Muscle of arm (tissue), 14 donors: Measurements from ENCODE around the gene CRYL1. TPM values are rescaled to one million over a fixed set of nuclear protein-coding genes. Genes with fewer than 3 reads are reported as not detected.
A peak's percentile ranks its signal among the peaks of the same experiment; 100 is the strongest.

ENCODE experiments used
- DNase-seq: peaks from one replicate; pipeline ENCODE4 v3.0.0-alpha.2; 2013
- long read RNA-seq, 11 donors: transcript quantifications; one replicate each; lab custom pipeline, GENCODE V29; 2026
- polyA plus RNA-seq, 12 donors: library from polyadenylated mRNA; unstranded; fragments of 120-200 nt; gene quantifications; one replicate each; pipeline ENCODE4 v1.2.1, GENCODE V29; 2013; ENCODE audit not compliant: insufficient read length in 12 of 12

Gene CRYL1, protein sequence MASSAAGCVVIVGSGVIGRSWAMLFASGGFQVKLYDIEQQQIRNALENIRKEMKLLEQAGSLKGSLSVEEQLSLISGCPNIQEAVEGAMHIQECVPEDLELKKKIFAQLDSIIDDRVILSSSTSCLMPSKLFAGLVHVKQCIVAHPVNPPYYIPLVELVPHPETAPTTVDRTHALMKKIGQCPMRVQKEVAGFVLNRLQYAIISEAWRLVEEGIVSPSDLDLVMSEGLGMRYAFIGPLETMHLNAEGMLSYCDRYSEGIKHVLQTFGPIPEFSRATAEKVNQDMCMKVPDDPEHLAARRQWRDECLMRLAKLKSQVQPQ
- polyA plus RNA-seq: 10 to 100 TPM in 11 of 12 donors, not detected in 1; 20.7 to 33.5 (median 25.2) TPM
- long read RNA-seq, donor 1, transcript CRYL1-201 (8 exons, 1,485 nt): major isoform, 58 of 67 reads
- long read RNA-seq, donor 1, partial matches to known transcripts: 7 of 67 reads
- long read RNA-seq, donor 1, other reads (novel, unspliced or antisense): 0 of 67 reads
- long read RNA-seq, donor 2, transcript CRYL1-201 (8 exons, 1,485 nt): major isoform, 6 of 9 reads
- long read RNA-seq, donor 2, partial matches to known transcripts: 0 of 9 reads
- long read RNA-seq, donor 2, other reads (novel, unspliced or antisense): 0 of 9 reads
- long read RNA-seq, donor 3, partial matches to known transcripts: 0 of 3 reads
- long read RNA-seq, donor 3, other reads (novel, unspliced or antisense): 0 of 3 reads
- long read RNA-seq, donor 4, partial matches to known transcripts: 0 of 1 reads
- long read RNA-seq, donor 4, other reads (novel, unspliced or antisense): 0 of 1 reads
- long read RNA-seq, donor 5, transcript CRYL1-201 (8 exons, 1,485 nt): major isoform, 20 of 21 reads
- long read RNA-seq, donor 5, partial matches to known transcripts: 0 of 21 reads
- long read RNA-seq, donor 5, other reads (novel, unspliced or antisense): 0 of 21 reads
- long read RNA-seq, donor 6, transcript CRYL1-201 (8 exons, 1,485 nt): major isoform, 8 of 9 reads
- long read RNA-seq, donor 6, partial matches to known transcripts: 0 of 9 reads
- long read RNA-seq, donor 6, other reads (novel, unspliced or antisense): 0 of 9 reads
- long read RNA-seq, donor 7: 0 reads
- long read RNA-seq, donor 8, transcript CRYL1-201 (8 exons, 1,485 nt): major isoform, 16 of 18 reads
- long read RNA-seq, donor 8, partial matches to known transcripts: 0 of 18 reads
- long read RNA-seq, donor 8, other reads (novel, unspliced or antisense): 0 of 18 reads
- long read RNA-seq, donor 9, transcript CRYL1-201 (8 exons, 1,485 nt): major isoform, 8 of 8 reads
- long read RNA-seq, donor 9, partial matches to known transcripts: 0 of 8 reads
- long read RNA-seq, donor 9, other reads (novel, unspliced or antisense): 0 of 8 reads
- long read RNA-seq, donor 10, transcript CRYL1-201 (8 exons, 1,485 nt): major isoform, 8 of 8 reads
- long read RNA-seq, donor 10, partial matches to known transcripts: 0 of 8 reads
- long read RNA-seq, donor 10, other reads (novel, unspliced or antisense): 0 of 8 reads
- long read RNA-seq, donor 11, transcript CRYL1-201 (8 exons, 1,485 nt): major isoform, 13 of 13 reads
- long read RNA-seq, donor 11, partial matches to known transcripts: 0 of 13 reads
- long read RNA-seq, donor 11, other reads (novel, unspliced or antisense): 0 of 13 reads

DNA sequence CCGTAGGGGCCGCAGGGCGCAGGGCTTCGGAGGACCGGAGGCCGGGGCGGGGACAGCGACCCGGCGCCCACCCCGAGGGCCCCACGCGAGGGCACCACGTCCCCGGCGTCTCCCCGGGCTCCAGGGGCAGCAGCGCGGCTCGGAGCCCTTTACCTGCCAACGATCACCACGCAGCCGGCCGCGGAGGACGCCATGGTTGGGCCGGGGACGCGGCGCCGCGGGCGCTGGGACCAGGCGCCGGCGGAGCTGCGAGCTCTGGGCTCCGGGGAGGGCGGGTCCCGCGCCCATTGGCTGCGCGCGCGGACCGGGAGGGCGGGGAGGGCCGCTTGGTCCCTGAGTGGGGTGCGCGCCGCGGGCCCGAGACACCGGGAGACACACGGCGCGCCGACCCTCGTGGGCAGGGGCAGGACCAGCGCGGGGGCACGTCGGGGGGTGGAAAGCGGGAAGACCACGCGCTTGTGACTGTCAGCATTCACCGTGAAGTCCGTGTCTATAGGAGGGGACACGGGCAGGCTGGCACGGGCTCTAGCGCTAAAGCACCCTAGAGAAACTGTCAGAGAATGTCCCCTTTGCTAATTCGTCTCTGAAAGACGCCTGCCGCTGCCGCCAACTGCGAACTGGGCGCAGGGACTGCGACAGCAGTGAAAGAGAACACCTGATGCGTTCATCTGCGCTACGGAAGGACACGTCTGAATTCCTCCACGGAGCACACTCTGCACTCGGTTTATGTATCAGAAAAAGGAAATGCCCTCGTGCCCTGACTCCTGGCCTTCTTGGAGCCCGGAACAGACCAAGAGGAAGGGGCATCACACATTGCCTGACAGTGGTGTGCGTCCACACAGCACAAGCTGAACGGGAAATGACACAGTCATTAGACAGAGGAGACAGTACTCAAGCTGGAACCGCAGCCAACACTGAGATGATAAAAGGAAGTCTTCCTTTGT, at the start of gene CRYL1:
TSS of gene CRYL1 (minus strand) at position 257 of the 944 bp plus-strand sequence. CDS start at position 194, 63 bp downstream.
- DNase-seq: peak; percentile 57

DNA sequence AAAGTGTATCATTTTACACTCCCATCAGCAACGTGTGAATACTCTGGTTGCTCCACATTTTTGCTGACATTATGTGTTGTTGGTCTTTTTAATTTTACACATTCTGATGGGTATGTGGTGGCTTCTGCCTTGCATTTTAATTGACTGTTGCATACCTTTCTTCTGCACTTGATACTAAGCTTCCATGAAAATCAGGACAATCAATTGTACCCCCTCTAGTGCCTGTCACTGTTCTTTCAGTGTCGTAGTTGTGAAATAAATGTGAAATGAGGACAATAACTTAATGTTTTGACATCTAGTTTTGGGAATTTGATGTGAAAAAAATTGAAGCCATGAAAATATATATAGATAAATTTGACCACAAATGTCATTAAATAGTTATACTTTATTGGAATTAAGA, 48.0 kb upstream of the CRYL1 start:
- DNase-seq: no peak

DNA sequence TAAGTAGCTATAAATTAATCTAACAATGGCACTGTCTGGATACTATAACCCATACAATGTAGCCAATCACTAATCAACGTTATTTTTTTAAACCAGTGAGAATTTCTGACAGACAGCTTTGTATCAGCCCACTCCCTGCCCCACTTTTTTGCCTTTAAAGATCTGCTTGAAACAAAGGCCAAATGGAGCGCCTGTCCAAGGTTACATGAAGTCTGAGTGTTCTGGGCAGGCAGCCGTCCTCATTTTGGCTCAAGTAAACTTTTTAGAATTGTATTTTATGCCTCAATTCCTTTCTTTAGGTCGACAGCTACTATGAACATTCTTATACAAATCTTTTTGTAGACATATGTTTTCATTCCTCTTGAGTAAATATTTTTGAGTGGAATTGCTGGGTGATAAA, 47.5 kb upstream of the CRYL1 start:
- DNase-seq: no peak

DNA sequence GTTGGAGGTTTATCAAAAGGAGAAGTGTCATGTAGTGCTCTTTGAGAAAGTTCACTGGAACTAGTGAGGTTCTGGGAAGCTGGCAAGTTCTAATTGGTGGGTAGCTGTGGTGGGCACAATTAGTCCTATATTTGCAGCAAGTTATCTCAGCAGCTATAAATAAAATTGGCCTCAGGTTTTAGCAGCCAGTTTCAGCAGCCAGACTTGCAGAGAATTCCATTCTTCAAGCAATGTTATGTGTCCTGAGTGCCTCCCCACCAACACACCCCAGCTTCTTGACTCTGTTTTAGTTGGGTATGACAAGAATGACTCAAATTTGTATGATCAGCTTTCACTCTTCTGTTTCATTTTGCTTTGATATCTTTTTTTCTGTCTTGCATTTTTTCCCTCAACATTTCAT, 46.0 kb upstream of the CRYL1 start:
- no peak for DNase-seq

DNA sequence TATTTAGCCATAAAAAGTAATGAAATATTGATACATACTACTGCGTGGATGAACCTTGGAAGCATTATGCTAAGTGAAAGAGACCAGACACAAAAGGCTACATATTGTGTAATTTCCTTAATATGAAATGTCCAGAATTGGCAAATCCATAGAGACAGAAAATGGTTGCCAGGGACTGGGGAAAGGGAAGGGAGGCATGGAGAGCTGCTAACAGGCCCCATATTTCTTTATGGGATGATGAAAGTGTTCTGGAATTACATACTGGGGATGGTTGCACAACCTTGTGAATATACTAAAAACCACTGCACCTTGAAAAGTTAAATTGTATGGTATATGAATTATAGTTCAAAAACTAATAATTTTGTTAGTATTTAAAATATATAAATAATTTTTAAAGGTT, 44.9 kb upstream of the CRYL1 start:
- no peak for DNase-seq

DNA sequence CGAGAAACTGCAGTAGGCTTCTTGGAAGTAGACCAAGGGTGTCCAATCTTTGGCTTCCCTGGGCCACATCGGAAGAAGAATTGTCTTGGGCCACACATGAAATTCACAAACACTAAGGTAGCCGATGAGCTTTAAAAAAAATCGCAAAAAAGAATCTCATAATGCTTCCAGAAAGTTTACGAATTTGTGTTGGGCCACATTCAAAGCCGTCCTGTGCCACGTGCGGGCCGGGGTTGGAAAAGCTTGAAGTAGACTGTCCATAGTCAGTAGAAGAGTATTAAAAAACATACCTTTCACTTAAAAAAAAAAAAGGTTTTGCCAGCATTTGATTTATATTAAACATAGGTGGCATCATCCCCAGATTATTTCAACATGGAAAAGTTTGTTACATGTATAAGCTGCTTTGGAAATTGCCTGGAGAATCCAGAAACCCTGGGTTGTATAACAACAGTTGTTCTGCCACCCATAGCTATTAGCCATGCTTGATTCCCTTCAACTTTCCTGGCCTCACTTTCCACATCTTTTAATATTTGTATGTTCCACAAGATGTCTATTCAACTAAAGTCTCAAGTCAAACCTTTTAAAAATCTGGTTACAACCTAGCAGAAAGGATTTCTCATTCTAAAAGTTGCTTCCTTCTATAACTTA, 42.3 kb upstream of the CRYL1 start:
- DNase-seq: no peak

DNA sequence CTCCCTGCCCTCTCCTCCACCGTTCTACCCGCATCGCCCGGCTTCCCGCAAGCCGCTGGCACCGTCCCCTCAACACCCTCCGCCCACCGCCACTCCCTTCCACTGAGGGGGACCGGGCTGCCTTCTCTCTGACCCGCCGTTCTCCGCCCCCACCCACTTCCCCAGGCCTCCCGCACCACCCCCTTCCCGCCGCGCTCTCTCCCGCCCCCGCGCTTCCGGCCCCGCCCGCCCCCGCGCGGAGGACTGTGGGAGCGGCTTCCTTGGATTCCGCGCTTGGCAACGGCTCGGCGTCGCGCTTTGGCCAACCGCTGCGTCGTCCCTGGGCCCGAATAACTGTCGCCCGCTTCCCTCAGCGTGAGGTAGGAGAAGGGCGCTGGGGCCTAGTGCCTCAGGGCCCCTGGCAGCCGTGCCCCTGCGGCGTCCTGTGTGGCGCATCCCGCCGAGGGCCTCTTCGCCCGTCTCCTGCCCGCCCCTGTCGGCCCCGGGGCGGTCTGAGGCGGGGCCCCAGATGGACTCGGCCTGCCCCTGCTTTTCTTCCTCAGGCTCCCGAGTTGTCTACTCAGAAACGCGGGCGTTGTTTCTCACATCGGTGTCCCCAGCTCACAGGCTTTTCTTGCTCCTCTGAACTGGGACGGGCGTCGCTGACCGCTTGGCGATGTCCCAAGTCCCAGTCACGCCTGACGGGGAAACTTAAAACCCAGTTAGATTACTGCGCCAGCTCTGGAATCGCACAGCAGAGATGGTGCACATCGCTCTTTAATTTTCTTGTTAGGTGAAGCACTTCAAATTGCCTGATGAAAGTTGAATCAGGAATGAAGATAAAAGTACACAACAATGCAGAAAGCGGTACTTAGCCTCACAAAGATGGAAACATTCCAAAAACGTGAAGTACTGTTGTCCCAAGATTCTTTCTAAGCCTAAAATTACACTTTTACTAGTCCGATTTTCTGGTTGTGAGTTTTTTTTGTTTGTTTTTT, 41.5 kb upstream of the CRYL1 start, which contains the start of gene IFT88:
TSS of gene IFT88 (plus strand) at position 260 of the 977 bp plus-strand sequence. CDS start 7,229 bp downstream, outside the sequence.
- peak; percentile 89 for DNase-seq

DNA sequence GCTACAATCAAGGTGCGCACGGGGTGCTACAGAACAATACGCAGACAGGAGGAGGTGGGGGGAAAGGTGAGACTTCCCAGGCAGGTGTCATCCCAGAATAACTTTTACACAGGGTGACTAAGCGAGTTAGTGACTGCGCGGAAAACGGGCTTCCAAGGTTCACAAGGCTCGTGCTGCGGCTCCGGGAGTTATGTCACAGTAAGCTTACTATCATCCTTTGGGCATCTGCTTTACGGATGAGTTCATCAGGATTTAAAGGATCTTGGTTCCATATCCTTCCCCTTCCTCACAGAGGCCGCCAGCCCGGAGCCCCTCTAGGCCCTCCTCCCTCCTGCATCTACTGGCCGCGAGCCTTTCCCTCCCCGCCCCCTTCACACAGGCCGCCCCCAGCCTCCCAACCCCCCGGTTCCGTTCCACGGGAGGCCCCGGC, 40.8 kb upstream of the CRYL1 start:
- DNase-seq: peak; percentile 85

DNA sequence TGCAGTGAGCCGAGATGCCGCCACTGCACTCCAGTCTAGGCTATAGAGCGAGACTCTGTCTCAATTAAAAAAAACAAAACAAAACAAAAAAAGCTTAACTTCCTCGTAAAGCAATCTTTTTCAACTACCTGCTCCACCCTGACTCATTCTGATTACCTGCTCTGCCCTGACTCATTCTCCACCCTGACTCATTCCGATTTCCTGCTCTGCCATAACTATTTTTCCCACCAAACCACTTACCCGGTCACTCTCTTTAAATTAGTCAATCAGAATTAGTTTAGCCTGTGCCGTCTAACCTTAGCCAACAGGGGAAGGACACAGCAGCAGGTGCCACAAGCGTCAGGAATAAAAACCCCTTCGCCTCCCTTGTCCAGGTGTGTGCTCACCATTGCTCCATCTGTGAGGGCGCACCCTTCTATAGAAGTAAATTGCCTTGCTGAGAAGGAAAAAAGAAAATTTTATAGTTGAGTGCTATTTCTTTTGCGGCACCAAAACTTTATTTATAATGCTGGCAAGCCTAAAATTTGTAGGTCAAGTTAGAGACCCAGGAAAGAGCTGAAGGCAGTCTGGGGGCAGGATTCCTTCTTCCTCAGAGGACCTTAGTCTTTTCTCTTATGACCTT, 39.6 kb upstream of the CRYL1 start:
- DNase-seq: no peak

DNA sequence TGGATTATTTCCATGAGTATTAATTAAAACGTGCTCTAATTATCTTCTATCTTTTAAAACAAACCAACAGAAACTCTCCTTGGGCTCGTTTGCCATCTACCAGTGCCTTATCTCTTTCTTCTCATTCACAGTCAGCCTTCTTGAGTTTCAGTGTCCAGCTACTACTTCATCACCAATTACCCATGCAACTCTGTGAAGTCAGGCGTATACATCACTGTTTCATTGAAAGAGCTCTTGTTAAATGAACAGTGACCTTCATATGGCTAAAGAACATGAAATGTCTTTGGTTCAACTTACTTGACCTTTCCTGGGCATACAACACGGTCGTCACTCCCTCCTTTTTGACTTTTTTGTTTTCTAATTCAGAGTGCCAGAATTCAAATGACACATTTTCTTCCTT, 36.1 kb upstream of the CRYL1 start:
- no peak for DNase-seq

DNA sequence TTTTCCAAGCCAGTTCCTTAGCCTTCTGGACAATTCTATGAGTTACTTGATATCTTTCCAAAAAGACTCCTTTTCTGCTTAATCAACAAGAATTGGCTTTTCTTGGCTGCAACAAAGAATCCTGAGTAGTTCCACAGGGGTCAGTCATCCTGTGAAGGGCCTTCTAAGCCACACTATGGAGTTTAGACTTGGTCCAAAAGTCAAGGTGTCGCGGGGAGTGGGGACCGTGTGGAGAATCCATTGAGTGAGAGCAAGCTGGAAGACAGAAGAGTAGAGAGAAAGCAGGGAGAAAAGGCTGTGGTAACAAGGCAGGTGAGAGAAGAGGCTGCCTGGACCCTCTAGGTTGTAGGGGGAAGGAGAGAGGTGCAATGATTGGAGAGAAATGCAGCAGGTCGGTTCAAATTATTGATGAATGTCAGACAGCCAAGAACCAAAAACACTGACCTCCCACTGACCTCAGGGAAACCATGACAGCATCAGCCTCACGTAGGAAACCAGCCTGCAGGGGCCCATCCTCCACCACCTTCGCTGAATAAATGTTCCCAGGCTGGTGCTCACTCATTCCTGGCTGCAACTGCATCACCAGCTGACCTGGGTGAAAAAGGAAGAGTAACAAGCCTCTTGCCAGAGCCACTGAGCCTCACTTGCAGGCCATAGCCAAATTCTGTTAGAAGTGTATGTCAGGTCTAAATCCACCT, 34.2 kb upstream of the CRYL1 start:
- DNase-seq: no peak

DNA sequence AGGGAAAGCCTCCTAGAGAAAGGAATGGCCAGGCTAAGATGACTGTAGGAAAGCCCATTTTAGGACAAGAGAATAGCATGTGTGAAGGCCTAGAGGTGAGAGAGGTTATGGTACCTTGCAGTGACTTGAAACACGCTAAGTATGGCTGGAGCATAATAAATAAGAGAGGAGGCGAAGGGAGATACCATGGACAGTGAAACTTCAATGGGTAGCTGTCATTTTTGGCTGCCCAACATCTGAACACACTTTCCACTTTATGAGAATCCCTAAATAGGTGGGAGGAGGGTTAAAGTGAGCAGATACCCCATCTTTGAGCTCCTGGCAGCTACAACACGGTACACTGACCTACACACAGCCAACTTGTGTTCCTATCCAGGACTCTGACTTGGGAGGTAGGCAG, 33.3 kb upstream of the CRYL1 start:
- DNase-seq: no peak

DNA sequence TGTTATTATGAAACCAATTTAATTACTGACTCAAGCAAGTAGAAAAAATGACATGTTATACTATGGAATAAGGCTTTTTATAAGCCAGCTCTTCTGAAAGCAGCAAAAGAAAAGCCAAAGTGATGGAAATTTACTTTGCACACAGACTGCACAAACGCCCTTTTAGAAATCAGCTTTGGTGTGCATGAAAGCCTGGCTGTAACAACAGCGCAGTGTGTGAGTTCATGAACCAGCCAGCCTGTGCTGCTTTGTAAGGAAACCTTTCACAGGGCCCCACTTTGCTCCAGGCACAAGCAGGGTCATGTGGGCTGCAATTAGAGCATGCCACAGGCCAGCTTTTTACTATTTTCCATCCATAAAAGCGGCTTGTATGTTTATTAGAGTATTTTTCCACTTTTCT, 27.7 kb upstream of the CRYL1 start:
- DNase-seq: peak; percentile 32

DNA sequence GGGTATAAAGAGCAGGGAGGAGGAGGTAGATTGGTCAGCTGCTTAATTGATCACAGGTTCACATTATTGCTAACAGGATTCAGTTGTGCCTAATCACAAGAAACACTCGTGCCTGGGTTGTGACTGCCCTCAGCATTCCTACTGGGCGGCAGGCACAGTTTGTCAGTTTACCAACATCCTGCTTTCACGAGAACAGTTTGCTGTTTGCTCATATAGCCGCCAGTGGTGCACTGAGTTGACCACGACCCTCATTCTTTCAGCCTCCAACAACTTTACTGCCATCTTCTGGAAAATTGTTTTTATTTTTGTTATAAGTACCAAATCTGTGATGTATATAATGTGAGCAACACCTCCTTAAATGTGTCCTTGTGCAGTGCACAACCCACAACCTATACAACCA, 25.1 kb upstream of the CRYL1 start:
- DNase-seq: peak; percentile 22

DNA sequence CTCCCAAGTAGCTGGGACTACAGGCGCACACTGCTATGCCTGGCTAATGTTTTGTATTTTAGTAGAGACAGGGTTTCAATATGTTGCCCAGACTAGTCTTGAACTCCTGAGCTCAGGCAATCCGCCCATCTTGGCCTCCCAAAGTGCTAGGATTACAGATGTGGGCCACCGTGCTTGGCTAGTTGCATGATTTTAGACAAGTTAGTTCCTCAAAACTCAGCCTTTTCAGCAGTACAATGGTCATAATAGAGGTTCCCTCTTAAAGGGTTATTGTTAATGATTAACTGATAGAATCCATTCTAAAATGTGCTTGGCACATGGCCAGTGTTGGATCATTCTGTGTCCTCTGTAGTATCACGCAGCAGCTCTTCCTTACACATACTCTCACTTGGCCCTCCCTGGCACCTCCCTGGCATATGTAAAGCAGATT, 21.8 kb upstream of the CRYL1 start:
- DNase-seq: no peak

DNA sequence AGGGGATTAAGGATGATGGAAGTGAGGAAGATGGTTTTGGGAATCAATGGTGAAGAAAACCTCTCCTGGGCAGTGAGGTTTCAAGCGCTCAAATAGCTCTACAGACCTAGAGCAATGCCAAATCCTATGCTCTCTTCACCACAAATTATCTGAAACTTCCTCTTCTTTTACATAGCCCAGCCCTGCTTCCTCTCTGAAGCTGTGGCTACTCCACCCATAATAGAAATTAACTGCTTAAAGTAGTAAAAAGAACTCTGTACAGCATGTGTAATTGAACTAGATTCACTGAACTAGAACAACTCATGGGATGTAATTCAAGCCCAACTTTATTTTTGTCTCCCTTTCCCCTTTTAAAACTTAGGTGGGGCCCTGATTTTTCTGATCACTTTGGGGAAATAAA, 20.9 kb upstream of the CRYL1 start:
- no peak for DNase-seq
